Measurements from ENCODE around the gene MAST3. TPM values are rescaled to one million over a fixed set of nuclear protein-coding genes. Genes with fewer than 3 reads are reported as not detected.

The MAST3 gene
- total RNA-seq, 4 donors from 2014 or later, result 0.59 to 22.5 (median 3.8) TPM

DNA sequence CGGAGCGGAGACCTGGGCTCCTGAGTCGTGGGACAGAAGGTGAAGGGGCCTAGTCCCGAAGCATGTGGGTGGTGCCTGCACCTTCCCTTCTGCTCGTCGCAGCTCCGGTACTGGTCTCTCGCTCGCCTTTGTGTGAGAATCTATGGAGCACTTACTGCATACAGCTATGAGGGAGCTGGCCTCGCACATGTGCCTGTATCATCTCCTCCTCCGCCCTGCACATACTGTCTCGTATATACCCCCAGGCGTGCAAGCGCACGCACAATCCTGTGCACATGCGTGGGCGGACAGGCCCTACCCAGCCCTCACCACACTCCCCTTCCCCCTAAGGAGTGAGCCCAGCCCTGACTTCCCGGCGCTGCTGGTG lies 64.0 kb downstream of the MAST3 start:
- H3K9me3 ChIP-seq, result no peaks in the 10 kb centered on the region
- DNase-seq, result no peak
- no peaks in the 10 kb centered on the region for H3K27me3 ChIP-seq
- peak overlapping the region; percentile 51 to 89 for H3K27ac ChIP-seq
- peaks cover 0 to 21% of the 10 kb centered on the region in 2 donors for H3K4me1 ChIP-seq
- peak overlapping the region in 1 of 2 donors; percentile 20 for H3K4me3 ChIP-seq
- TF ChIP-seq, protein P1, sequence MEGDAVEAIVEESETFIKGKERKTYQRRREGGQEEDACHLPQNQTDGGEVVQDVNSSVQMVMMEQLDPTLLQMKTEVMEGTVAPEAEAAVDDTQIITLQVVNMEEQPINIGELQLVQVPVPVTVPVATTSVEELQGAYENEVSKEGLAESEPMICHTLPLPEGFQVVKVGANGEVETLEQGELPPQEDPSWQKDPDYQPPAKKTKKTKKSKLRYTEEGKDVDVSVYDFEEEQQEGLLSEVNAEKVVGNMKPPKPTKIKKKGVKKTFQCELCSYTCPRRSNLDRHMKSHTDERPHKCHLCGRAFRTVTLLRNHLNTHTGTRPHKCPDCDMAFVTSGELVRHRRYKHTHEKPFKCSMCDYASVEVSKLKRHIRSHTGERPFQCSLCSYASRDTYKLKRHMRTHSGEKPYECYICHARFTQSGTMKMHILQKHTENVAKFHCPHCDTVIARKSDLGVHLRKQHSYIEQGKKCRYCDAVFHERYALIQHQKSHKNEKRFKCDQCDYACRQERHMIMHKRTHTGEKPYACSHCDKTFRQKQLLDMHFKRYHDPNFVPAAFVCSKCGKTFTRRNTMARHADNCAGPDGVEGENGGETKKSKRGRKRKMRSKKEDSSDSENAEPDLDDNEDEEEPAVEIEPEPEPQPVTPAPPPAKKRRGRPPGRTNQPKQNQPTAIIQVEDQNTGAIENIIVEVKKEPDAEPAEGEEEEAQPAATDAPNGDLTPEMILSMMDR (IDR thresholded peaks at IDR 0.05), result no peak
- TF ChIP-seq POLR2A (IDR thresholded peaks at IDR 0.05), result no peak
- no peaks in the 10 kb centered on the region for H3K36me3 ChIP-seq
- intact Hi-C loops (cut with DNase I; ENCODE audit: low total_unique reads), result loop anchor here (5.0 kb wide), 1 partner anchor 44 kb away; no protein-coding TSS in a partner anchor

DNA sequence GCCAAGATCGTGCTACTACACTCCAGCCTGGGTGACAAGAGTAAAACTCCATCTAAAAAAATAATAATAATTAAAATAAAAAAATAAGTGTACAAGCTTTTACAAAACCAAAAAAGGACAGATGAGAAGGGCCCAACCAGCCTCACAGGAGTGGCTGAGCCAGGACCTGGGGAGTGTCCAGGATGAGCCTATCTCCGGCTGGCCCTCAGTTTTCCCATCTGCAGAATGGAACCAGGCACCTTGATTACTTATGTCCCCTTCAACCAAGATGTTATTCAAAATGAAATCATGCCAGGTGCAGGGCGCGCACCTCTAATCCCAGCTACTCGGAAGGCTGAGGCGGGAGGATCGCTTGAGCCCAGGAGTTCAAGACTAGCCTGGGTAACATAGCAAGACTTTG lies 66.5 kb downstream of the MAST3 start:
- no peaks in the 10 kb centered on the region for H3K36me3 ChIP-seq
- no peaks in the 10 kb centered on the region for H3K9me3 ChIP-seq
- H3K27me3 ChIP-seq, result no peaks in the 10 kb centered on the region
- no peak for TF ChIP-seq POLR2A (IDR thresholded peaks at IDR 0.05)
- TF ChIP-seq, protein P1 (IDR thresholded peaks at IDR 0.05), result no peak
- no peak overlapping the region for H3K27ac ChIP-seq
- no peak for DNase-seq
- H3K4me3 ChIP-seq, result no peak overlapping the region
- peaks cover 0 to 12% of the 10 kb centered on the region in 2 donors for H3K4me1 ChIP-seq
- intact Hi-C loops (cut with DNase I; ENCODE audit: low total_unique reads), result loop anchor here (5.0 kb wide), 1 partner anchor 47 kb away; no protein-coding TSS in a partner anchor

DNA sequence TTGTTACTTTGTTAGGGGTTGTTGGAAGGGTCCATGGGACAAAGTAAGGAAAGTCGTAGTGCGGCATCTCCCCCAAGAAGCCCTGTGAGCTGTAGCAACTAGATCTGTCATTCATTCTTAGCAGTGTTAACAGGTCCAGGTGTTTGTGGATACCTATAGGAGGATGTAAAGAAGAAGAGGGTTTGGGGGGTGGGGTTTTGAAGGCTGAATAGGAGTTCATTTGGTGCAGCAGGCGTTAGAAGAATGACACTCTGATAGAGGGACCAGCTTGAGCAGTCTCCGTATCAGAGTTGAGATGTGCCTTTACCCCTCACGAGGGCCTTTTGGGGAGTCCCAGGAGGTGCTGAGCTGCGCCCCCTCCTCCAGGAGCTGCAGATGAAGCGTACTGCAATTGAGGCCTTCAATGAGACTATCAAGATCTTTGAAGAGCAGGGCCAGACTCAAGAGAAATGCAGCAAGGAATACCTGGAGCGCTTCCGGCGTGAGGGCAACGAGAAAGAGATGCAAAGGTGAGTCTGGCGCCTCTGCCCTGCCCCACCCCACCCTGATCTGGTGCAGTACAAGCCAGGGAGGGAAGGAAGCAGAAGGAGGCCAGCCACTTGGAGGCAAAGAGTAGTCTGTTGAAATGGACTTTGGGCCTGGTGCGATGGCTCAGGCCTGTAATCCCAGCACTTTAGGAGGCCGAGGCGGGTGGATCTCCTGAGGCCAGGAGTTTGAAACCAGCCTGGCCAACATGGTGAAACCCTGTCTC lies 68.4 kb downstream of the MAST3 start:
- intact Hi-C loops (cut with DNase I; ENCODE audit: low total_unique reads), result no loop called here
- no peaks in the 10 kb centered on the region for H3K36me3 ChIP-seq

DNA sequence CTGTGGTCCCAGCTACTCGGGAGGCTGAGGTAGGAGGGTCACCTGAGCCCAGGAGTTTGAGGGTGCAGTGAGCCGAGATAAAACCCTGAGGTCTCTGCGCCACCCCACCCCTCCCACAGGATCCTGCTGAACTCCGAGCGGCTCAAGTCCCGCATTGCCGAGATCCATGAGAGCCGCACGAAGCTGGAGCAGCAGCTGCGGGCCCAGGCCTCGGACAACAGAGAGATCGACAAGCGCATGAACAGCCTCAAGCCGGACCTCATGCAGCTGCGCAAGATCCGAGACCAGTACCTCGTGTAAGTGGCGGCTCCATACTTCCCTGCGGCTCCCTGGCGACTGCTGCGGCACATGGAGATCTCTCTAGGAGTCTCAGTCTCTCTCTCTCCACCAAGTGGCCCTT lies 69.4 kb downstream of the MAST3 start:
- no peak for DNase-seq
- no peaks in the 10 kb centered on the region for H3K9me3 ChIP-seq
- no peaks in the 10 kb centered on the region for H3K36me3 ChIP-seq
- H3K4me3 ChIP-seq, result no peak overlapping the region
- peaks cover 0 to under 1% of the 10 kb centered on the region in 2 donors for H3K4me1 ChIP-seq
- H3K27me3 ChIP-seq, result no peaks in the 10 kb centered on the region
- intact Hi-C loops (cut with DNase I; ENCODE audit: low total_unique reads), result no loop called here
- H3K27ac ChIP-seq, result no peak overlapping the region
- TF ChIP-seq POLR2A (IDR thresholded peaks at IDR 0.05), result no peak
- TF ChIP-seq, protein P1 (IDR thresholded peaks at IDR 0.05), result no peak

More for the DNA sequence above, 68.4 kb downstream of the MAST3 start:
- no peak overlapping the region for H3K4me3 ChIP-seq
- H3K27ac ChIP-seq, result no peak overlapping the region
- H3K27me3 ChIP-seq, result no peaks in the 10 kb centered on the region
- DNase-seq, result no peak
- TF ChIP-seq POLR2A (IDR thresholded peaks at IDR 0.05), result no peak
- TF ChIP-seq, protein P1 (IDR thresholded peaks at IDR 0.05), result no peak
- peaks cover 0 to 8% of the 10 kb centered on the region in 2 donors for H3K4me1 ChIP-seq
- no peaks in the 10 kb centered on the region for H3K9me3 ChIP-seq

DNA sequence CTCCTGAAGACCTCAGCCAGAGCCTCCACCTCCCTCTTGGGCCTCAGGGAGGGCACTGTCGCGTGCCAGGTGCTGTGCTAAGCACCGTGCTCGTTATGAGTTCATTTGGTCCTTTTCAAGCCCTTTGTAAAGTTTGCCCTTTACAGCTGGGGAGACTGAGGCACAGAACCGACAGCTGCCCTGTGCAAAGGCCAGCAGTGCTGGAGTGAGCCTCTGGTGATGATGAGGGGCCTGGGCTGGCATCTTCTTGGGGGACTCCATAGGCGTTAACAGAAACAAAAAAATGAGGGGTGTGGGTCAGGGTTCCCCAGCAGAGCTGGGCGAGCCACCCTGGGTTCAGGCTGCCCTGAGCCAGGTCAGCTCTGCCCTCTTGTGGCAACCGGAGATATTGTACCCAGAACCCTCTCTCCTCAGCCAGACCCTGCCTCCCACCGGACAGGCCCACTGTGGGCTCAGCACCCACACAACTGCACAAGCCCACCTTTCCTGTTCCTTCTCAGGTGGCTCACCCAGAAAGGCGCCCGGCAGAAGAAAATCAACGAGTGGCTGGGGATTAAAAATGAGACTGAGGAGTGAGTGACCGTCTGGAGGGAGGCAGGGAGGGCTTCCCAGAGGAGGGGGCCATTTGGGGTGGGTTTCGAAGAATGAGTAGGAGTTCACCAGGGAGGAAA lies 70.5 kb downstream of the MAST3 start:
- Histone ChIP-seq H3K9me3 (no peaks in the 10 kb centered on the region), H3K4me1 (no peaks in the 10 kb centered on the region), H3K4me3 (no peak overlapping the region), H3K27me3 (no peaks in the 10 kb centered on the region), H3K36me3 (no peaks in the 10 kb centered on the region), H3K27ac (no peak overlapping the region)
- no peak for DNase-seq
- TF ChIP-seq, protein P1 (IDR thresholded peaks at IDR 0.05), result peak; percentile 41 to 69 (median 62)
- no peak for TF ChIP-seq POLR2A (IDR thresholded peaks at IDR 0.05)
- intact Hi-C loops (cut with DNase I; ENCODE audit: low total_unique reads), result no loop called here

All from uterus (tissue), 4 donors.